Activated B cell treated with CpG ODN at 0.5 μM for 24 hours (primary cell): ENCODE measurements around the gene C2orf92. TPM values are rescaled to one million over a fixed set of nuclear protein-coding genes. Genes with fewer than 3 reads are reported as not detected.

Experiments
- ATAC-seq: fragments of 200-7000 bp; cut with Tn5 transposase; one replicate; pipeline ENCODE4 v1.10.0; 2021; ENCODE audit warnings: low read depth, mild to moderate bottlenecking, moderate library complexity
- CTCF ChIA-PET: fragments of 350-600 bp; sonication (Branson Sonifier 250); formaldehyde crosslinking; loops from one replicate; lab custom pipeline; 2021; ENCODE audit warnings: antibody characterized with exemption; lab: Charles Lee
- POLR2A ChIA-PET: fragments of 350-600 bp; sonication (Branson Sonifier 250); formaldehyde crosslinking; loops from one replicate; lab custom pipeline; 2021; ENCODE audit warnings: antibody characterized with exemption; lab: Charles Lee
- DNase-seq: peaks from one replicate; pipeline ENCODE4 v3.0.0; 2022
- H3K27ac Mint-ChIP-seq: one replicate; pipeline ENCODE4 v1.8.0; 2020; ENCODE audit warnings: mixed read lengths
- H3K27me3 Mint-ChIP-seq: one replicate; pipeline ENCODE4 v1.8.0; 2021; ENCODE audit warnings: mixed read lengths
- H3K36me3 Mint-ChIP-seq: one replicate; pipeline ENCODE4 v1.8.0; 2021; ENCODE audit warnings: low read depth, mixed read lengths
- H3K4me1 Mint-ChIP-seq: one replicate; pipeline ENCODE4 v1.8.0; 2021; ENCODE audit warnings: mixed read lengths
- H3K4me3 Mint-ChIP-seq: one replicate; pipeline ENCODE4 v1.8.0; 2020; ENCODE audit warnings: mild to moderate bottlenecking, mixed read lengths
- H3K9me3 Mint-ChIP-seq: one replicate; pipeline ENCODE4 v1.8.0; 2020; ENCODE audit warnings: mixed read lengths
- intact Hi-C: fragments of 100-400 bp; cut with micrococcal nuclease; formaldehyde crosslinking; loops from one replicate; pipeline ENCODE4 v1.15.1; 2024
- total RNA-seq: library from RNA; stranded (reverse); gene quantifications from 2 replicates; pipeline ENCODE4 v1.2.3, GENCODE V29; 2022
- TF ChIP-seq, protein P1 (sequence below): fragments of 200-600 bp; IDR thresholded peaks from one replicate; pipeline ENCODE4 v1.8.0; 2022; ENCODE audit warnings: antibody characterized with exemption, mild to moderate bottlenecking

The C2orf92 gene
- total RNA-seq, 1 donor from 2014 or later: 14.4 TPM

DNA sequence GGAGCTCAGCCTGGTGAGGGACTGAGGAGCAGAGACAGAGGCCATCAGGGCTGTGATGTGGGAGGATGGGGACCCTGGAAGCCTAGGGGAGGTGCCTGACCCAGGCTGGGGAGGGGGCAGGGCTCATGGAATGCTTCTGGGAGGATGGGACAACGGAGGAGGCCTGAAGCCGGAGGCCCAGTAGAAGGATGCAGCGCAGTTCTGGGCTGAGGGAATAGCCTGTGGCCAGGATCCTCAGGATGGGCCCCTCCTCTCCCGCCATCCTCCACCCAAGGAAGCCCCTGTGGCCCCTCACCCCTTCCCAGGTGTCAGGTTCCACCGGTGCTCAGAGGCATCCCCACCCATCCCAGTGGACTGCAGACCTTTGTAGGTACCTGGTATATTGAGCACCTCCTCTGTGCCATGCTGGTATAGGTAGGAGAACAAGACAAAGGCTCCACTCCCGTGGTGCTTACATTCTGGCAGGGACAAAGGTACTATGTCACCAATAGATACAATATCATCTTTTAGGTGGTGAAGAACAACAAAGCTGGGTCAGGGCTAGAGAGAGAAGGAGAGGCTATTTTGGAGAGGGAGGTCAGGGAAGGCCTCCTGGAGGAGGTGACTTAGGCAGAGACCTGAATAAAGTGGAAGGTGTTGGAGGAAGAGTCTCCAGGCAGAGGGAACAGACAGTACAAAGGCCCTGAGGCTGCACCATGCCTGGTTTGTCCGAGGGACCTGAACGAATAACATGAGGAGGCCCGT lies 46.6 kb downstream of the C2orf92 start:
- no peak overlapping the region for H3K27ac Mint-ChIP-seq
- ChIA-PET CTCF (no interaction called here), POLR2A (no interaction called here)
- H3K9me3 Mint-ChIP-seq: no peaks in the 10 kb centered on the region
- TF ChIP-seq, protein P1, sequence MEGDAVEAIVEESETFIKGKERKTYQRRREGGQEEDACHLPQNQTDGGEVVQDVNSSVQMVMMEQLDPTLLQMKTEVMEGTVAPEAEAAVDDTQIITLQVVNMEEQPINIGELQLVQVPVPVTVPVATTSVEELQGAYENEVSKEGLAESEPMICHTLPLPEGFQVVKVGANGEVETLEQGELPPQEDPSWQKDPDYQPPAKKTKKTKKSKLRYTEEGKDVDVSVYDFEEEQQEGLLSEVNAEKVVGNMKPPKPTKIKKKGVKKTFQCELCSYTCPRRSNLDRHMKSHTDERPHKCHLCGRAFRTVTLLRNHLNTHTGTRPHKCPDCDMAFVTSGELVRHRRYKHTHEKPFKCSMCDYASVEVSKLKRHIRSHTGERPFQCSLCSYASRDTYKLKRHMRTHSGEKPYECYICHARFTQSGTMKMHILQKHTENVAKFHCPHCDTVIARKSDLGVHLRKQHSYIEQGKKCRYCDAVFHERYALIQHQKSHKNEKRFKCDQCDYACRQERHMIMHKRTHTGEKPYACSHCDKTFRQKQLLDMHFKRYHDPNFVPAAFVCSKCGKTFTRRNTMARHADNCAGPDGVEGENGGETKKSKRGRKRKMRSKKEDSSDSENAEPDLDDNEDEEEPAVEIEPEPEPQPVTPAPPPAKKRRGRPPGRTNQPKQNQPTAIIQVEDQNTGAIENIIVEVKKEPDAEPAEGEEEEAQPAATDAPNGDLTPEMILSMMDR: no peak
- no peaks in the 10 kb centered on the region for H3K36me3 Mint-ChIP-seq
- peaks cover 39% of the 10 kb centered on the region for H3K4me1 Mint-ChIP-seq
- ATAC-seq (no peak), DNase-seq (no peak)
- intact Hi-C loops: no loop called here
- no peak overlapping the region for H3K4me3 Mint-ChIP-seq
- no peaks in the 10 kb centered on the region for H3K27me3 Mint-ChIP-seq

DNA sequence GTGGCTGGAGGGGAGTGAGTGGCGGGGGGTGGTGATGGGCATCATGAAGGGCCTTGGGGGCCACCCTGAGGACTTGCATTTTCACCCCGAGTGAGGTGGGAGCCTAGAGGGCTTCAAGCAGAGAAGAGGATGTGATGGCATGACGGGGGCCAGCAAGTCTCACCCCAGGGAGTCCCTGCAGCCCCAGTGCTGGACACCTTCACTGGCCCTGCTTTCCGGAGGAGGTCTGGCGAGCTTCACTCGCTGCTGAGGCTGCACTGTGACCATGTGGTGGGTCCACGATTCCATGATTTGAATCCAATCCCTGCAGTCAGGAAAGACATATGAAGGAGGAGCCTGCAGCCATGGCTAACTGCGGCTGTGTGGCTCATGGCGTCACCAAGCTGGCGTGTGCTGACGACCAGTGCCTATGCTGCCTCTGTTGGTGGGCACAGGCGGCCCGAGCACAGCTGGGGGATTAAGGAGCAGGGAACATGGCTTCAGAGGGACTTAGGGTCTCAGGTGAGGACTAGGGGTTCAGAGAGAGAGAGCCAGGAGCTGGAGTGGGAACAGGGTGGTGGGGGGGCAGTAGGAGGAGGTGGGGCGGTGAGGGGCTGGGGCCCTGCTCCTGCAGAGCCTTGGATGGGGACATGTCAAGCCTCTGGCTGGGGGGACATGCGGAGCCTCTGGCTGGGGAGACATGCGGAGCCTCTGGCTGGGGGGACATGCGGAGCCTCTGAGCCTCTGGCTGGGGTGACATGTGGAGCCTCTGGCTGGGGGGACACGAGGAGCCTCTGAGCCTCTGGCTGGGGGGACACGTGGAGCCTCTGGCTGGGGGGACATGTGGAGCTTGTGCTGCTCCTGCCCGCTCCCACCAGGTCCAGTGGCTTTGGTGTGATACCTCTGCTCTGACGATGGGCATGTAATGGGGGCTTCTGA lies 47.4 kb downstream of the C2orf92 start:
- Mint-ChIP-seq H3K27ac (no peak overlapping the region), H3K36me3 (no peaks in the 10 kb centered on the region), H3K9me3 (no peaks in the 10 kb centered on the region), H3K4me3 (no peak overlapping the region), H3K27me3 (no peaks in the 10 kb centered on the region), H3K4me1 (peaks cover 39% of the 10 kb centered on the region)
- DNase-seq (no peak), ATAC-seq (no peak)
- POLR2A ChIA-PET: interaction anchor here (0.9 kb wide), 1 partner anchor 71 kb away, joined by 3 read pairs; the partner anchor contains the start of gene COX5B
- TF ChIP-seq, protein P1: no peak
- intact Hi-C loops: no loop called here
- CTCF ChIA-PET: no interaction called here

DNA sequence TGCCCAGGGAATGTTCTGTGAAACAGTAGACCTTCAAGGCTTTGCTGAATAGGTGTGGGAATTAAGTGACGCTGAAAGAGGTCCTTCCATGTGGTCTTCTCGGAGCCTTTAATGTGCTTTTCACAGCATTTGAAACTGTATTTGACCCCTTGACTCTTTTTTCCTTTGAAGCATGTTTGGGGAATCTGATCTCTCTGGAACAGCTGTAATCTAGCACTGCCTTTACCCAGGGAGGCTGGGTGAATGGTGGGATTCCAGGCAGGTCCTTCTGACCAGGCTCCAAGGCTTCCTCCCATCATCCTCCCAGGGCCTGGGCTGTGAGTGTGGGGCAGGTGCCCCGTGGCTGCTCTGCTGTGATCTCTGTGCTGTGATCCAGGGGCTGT lies 48.1 kb downstream of the C2orf92 start:
- H3K36me3 Mint-ChIP-seq: no peaks in the 10 kb centered on the region
- intact Hi-C loops: no loop called here
- ATAC-seq: no peak
- no peak overlapping the region for H3K4me3 Mint-ChIP-seq
- H3K27me3 Mint-ChIP-seq: no peaks in the 10 kb centered on the region
- DNase-seq: no peak
- TF ChIP-seq, protein P1: no peak
- H3K27ac Mint-ChIP-seq: no peak overlapping the region
- CTCF ChIA-PET: no interaction called here
- POLR2A ChIA-PET: interaction anchor here (0.9 to 1.3 kb wide), 3 partner anchors 13 to 72 kb away, joined by 3 to 7 read pairs (median 3); partner anchors contain the start of genes ACTR1B and COX5B
- peaks cover 39% of the 10 kb centered on the region for H3K4me1 Mint-ChIP-seq
- H3K9me3 Mint-ChIP-seq: no peaks in the 10 kb centered on the region

DNA sequence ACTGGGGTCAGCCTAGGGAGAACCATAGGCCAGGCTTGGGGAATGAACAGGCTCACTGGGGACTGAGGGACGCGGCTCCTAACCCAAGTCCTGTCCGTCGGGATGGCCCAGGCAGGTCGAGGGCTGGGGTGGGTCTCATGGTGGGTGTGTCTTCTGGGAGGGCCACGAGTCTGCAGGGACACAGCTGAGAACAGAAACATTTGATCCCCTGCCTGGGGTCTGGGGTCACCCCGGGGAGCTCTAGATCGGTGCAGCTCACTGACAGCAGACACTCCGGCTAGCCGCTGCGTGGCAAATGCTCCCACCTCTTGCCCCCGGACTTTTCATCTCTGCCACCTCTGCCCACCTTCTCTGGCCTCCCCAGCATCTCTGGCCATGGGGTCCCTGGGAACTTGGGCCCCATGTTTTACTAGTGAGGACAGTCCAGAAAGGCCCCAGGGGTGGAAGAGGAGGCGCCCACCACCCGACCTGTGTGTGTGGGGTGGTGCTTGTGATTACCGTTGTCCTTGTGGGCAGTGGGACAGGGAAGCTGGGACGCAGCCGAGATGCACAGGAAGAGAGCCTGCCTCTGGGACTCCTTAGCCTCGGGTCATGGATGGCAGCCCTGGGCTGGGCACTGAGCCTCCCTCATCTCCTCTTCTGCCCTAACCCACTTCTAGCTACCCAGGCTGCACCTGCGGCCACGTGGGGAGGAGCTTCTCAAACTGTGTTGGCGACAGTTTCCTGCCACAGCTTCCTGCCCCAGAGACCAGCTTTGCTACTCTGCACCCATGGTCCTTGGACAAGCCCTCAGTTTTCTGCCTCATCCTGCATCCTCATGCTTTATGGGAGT lies 48.8 kb downstream of the C2orf92 start:
- intact Hi-C loops: no loop called here
- POLR2A ChIA-PET: interaction anchor here (0.6 to 1.3 kb wide), 4 partner anchors 12 to 930 kb away, joined by 3 to 7 read pairs (median 3); partner anchors contain the start of genes ACTR1B and COX5B
- Mint-ChIP-seq H3K9me3 (no peaks in the 10 kb centered on the region), H3K36me3 (no peaks in the 10 kb centered on the region), H3K27me3 (no peaks in the 10 kb centered on the region), H3K27ac (peak overlapping the region; percentile 94), H3K4me3 (peak overlapping the region; percentile 77), H3K4me1 (peaks cover 37% of the 10 kb centered on the region)
- ATAC-seq (peak; percentile 96), DNase-seq (peak; percentile 32)
- TF ChIP-seq, protein P1: no peak
- CTCF ChIA-PET: interaction anchor here (0.8 to 1.7 kb wide), 5 partner anchors 8 to 127 kb away, joined by 3 to 6 read pairs (median 4); no protein-coding TSS in a partner anchor
